ENCODE measurements around the gene SLC6A12. TPM values are rescaled to one million over a fixed set of nuclear protein-coding genes. Genes with fewer than 3 reads are reported as not detected.

Gene SLC6A12
- total and polyA plus RNA-seq, 7 donors = 0.07 to 0.90 (median 0.30) TPM

DNA sequence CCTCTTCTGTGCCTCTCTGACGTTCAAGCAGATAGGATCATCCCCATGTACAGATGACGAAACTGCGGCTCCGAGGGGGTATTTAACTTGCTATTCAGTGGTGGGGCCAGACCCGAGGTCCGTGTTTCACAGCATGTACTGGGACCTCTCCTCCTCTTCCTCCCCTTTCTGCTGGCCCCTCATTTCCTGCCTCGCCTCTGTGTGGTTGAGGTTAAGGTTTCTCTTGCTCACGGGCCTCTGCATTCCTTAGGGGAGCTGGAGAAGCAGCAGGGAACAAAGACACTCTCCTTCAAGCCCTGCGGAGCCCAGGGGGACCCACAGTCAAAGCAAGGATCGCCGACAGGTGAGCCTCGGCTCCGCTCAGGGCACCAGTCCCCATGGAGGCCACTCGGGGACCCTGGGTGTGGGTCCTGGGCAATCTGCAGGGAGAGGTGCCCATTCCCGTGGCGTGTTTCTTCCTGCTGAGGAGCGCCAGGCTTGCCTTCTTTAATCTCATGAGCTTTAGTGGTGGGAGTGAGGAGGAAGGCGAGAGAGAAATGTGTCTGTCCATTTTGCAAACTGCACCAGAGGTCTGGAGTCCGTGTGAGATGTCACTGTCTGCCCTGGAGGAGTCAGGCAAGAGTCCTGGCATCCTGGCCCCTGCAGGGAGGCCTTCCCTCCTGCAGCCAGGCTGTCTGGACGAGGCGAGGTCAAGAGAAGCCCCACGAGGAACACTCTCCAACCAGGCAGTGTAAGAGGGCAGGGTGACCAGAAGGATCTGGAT, 45.0 kb downstream of the SLC6A12 start:
- ATAC-seq (no peak), DNase-seq (no peak)
- no peaks in the 10 kb centered on the region for H3K36me3 ChIP-seq (ENCODE audit: insufficient read depth in 1 of 2, low read depth in 1 of 2)
- peaks cover 0 to 31% (median 5%) of the 10 kb centered on the region in 3 donors for H3K27me3 ChIP-seq (ENCODE audit: insufficient read depth in 3 of 3, low read length in 2 of 3)
- 63 to 71% (median 64%) methylated on average over 22 of the region's 22 CpGs for WGBS, 3 donors
- TF ChIP-seq, protein P1, sequence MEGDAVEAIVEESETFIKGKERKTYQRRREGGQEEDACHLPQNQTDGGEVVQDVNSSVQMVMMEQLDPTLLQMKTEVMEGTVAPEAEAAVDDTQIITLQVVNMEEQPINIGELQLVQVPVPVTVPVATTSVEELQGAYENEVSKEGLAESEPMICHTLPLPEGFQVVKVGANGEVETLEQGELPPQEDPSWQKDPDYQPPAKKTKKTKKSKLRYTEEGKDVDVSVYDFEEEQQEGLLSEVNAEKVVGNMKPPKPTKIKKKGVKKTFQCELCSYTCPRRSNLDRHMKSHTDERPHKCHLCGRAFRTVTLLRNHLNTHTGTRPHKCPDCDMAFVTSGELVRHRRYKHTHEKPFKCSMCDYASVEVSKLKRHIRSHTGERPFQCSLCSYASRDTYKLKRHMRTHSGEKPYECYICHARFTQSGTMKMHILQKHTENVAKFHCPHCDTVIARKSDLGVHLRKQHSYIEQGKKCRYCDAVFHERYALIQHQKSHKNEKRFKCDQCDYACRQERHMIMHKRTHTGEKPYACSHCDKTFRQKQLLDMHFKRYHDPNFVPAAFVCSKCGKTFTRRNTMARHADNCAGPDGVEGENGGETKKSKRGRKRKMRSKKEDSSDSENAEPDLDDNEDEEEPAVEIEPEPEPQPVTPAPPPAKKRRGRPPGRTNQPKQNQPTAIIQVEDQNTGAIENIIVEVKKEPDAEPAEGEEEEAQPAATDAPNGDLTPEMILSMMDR (IDR thresholded peaks at IDR 0.05) = no peak
- intact Hi-C loops (cut with DNase I) = no loop called here
- H3K9me3 ChIP-seq = no peaks in the 10 kb centered on the region
- no peak overlapping the region for H3K27ac ChIP-seq
- no peak overlapping the region for H3K4me3 ChIP-seq
- no peaks in the 10 kb centered on the region for H3K4me1 ChIP-seq

DNA sequence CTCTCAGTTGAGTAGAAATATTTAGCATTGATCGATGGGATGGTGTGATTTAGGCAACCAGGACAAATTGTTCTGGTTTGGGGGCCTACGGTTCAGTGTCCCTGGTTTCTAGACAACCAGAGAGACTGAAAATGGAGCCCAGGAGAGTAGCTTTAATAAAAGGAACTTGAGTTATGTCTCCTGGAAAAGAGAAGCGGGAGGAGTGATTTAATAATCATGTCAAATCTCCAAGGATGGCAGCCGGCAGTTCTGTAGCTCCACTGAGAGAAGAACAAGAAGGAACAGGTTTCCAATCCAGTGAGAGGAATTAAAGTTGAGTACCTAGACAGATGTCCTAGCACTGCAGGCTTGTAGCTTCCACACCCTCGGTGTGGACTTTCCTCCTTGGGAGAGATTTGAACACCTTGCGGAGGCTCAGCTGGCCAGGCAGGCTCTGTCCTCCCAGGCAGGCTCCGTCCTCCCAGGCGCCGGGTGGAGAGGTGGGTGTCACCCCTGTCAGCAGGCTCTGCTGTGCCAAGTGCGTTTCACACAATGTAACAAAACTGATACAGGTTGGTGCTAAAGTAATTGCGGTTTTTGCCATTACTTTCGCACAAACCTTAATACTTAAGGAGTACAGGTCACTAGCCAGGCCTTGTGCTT, 45.9 kb downstream of the SLC6A12 start:
- TF ChIP-seq, protein P1 (IDR thresholded peaks at IDR 0.05) = no peak
- Histone ChIP-seq H3K27ac (no peak overlapping the region), H3K9me3 (no peaks in the 10 kb centered on the region), H3K4me3 (no peak overlapping the region), H3K36me3 (ENCODE audit: insufficient read depth in 1 of 2, low read depth in 1 of 2) (no peaks in the 10 kb centered on the region), H3K27me3 (ENCODE audit: insufficient read depth in 3 of 3, low read length in 2 of 3) (peaks cover 0 to 32% (median 5%) of the 10 kb centered on the region in 3 donors), H3K4me1 (no peaks in the 10 kb centered on the region)
- DNase-seq (no peak), ATAC-seq (no peak)
- WGBS, 3 donors = 73 to 75% (median 73%) methylated on average over 12 of the region's 12 CpGs
- intact Hi-C loops (cut with DNase I) = no loop called here

DNA sequence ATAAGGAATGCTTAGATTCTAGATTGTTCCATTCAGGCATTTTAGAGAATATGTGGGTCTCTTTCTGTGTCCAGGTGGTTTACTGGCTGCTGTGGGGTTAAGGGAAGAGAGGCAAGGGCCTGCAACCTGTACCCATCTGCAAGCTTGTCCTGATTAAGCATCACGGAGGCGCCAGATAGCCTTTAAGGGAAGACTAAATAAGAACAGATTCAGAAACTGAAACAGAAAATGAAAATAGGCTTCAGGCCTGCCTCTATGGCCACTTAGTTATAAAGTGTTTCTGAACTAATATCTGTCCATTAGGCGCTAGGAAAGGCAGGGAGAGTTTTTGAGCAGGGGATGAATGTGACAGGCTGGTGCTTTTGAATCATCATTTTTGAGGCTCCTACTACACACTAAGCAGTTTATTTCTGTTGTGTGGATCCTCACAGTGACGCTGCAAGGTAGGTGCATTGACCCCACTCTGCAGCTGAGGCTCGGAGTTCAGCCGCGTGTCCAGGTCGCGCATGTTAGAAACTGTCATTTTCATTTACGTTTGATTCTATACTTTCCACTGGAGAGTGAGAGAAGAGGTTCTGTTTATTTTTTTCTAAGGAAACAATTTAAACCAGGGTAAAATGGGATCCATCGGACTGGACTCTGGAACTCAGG, 47.4 kb downstream of the SLC6A12 start:
- H3K9me3 ChIP-seq = no peaks in the 10 kb centered on the region
- peaks cover 0 to 26% (median 4%) of the 10 kb centered on the region in 3 donors for H3K27me3 ChIP-seq (ENCODE audit: insufficient read depth in 3 of 3, low read length in 2 of 3)
- H3K4me3 ChIP-seq = no peak overlapping the region
- no peak for ATAC-seq
- no peaks in the 10 kb centered on the region for H3K36me3 ChIP-seq (ENCODE audit: insufficient read depth in 1 of 2, low read depth in 1 of 2)
- WGBS, 3 donors = 69 to 77% (median 70%) methylated on average over 11 of the region's 11 CpGs
- no peak for DNase-seq
- TF ChIP-seq, protein P1 (IDR thresholded peaks at IDR 0.05) = no peak
- H3K27ac ChIP-seq = no peak overlapping the region
- H3K4me1 ChIP-seq = no peaks in the 10 kb centered on the region
- intact Hi-C loops (cut with DNase I) = no loop called here

DNA sequence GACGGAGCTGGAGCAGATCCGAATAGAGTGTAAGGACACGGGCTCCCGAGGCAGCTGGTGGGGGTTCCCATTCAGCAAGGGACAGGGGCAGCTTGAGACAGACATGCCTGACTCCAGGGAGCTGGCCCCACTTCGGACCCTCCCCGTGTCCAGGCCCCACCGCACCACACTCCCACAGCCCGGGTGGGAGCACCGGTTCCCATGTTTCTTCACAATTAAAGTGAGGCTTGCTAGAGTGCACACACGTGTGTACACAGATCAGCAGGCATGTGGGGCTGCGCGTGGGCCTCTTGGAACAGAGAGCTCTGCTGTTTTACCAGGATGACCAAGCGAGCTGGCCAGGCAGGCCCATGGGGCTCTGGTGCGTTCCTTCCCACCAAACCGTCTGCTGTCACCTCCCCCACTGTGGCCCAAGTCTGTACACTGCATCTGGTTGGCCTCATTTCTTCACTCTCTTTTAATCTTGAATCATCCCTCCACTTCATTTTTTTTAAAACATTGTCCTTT, 48.0 kb downstream of the SLC6A12 start:
- intact Hi-C loops (cut with DNase I) = no loop called here
- Histone ChIP-seq H3K9me3 (no peaks in the 10 kb centered on the region), H3K27ac (no peak overlapping the region), H3K36me3 (ENCODE audit: insufficient read depth in 1 of 2, low read depth in 1 of 2) (no peaks in the 10 kb centered on the region), H3K4me1 (no peaks in the 10 kb centered on the region), H3K4me3 (no peak overlapping the region), H3K27me3 (ENCODE audit: insufficient read depth in 3 of 3, low read length in 2 of 3) (peaks cover 0 to 26% (median 2%) of the 10 kb centered on the region in 3 donors)
- TF ChIP-seq, protein P1 (IDR thresholded peaks at IDR 0.05) = no peak
- DNase-seq = no peak
- WGBS, 3 donors = 90 to 91% (median 90%) methylated on average over 15 of the region's 15 CpGs
- ATAC-seq = no peak
